GM12872 (cell line): ENCODE data around the gene ZSCAN5B.

Experiments used
- CTCF ChIP-seq: IDR thresholded peaks from 3 replicates; pipeline ENCODE4 v1.5.1; 2011; ENCODE audit warnings: low read depth, mild to moderate bottlenecking, low read length, moderate library complexity; ENCODE audit not compliant: insufficient read depth

The ZSCAN5B gene

GRCh38 chr19:56141417-56141993 lies 56.1 kb downstream of the ZSCAN5B start:
- TF ChIP-seq CTCF = no peak

DNA sequence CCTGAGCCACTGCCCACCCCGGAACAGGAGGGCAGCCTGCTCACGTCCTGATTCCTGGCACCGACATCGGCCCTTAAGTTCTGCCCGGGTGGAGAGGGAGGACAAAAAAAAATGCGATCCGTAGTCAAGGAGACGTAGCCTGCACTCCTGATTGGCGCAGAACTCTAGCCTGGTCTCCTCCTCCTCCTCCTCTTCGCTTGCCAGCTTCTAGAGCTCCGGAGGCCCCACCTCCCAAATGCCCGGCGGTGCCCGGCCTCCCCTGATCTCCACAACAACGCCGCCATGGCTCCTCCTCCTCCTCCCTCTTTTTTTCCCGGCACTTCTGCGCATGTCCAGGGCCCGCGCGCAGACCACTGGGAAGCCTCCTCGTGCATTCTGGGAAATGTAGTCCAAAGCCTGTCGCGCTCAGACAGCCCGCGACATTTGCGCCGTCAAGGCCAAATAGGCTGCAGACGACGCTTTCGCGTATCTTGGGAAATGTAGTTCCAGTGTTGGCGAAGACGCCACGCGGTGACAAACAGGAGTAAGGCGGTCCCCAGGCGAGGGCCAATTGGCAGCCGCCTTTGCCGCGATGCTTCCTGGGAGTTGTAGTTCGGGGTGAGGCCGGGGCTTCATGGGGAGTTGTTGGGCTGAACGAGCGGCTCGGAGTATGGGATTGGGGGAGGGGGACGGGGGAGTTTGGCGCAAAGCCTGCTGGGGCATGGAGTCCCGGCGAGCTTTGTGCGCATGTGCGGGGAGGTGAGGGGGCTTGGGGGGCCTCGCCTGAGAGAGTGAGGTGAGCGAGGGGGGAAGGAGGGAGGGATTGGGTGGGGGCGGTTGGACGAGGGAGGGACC lies 56.8 kb downstream of the ZSCAN5B start, which contains the start of gene ZNF444:
TSS of gene ZNF444 (plus strand) at position 705 of the 834 bp plus-strand sequence. CDS start 5,625 bp downstream, outside the sequence.
- no peak for TF ChIP-seq CTCF

- no peak for TF ChIP-seq CTCF
These were observed 57.6 kb downstream of the ZSCAN5B start for GRCh38 chr19:56139847-56140582.
